GM21381 (cell line): ENCODE results near the gene DNAJC13.
A peak's percentile ranks its signal among the peaks of the same experiment; 100 is the strongest.

Source experiments
- ATAC-seq: cut with Tn5 transposase; IDR thresholded peaks from one replicate; pipeline ENCODE4 v1.9.1; 2021; ENCODE audit warnings: mild to moderate bottlenecking, moderate library complexity; ENCODE audit not compliant: unreplicated experiment

The DNAJC13 gene

GRCh38 chr3:132405609-132406299 is 11.5 kb upstream of the DNAJC13 start:
- ATAC-seq = no peak

- ATAC-seq = no peak
Measured at GRCh38 chr3:132406587-132406986, 10.7 kb upstream of the DNAJC13 start.

- ATAC-seq = no peak
Measured at GRCh38 chr3:132407025-132407424, 10.3 kb upstream of the DNAJC13 start.

GRCh38 chr3:132414841-132415240 is 2.5 kb upstream of the DNAJC13 start:
- ATAC-seq = no peak

- no peak for ATAC-seq
Measured at GRCh38 chr3:132416161-132416560, 1.1 kb upstream of the DNAJC13 start.

GRCh38 chr3:132417695-132418411 is 551 bp downstream of the DNAJC13 start:
- peak; percentile 40 for ATAC-seq

GRCh38 chr3:132418916-132419315 is 1.6 kb downstream of the DNAJC13 start:
- no peak for ATAC-seq

- no peak for ATAC-seq
Measured at GRCh38 chr3:132421832-132422231, 4.5 kb downstream of the DNAJC13 start.

GRCh38 chr3:132422531-132422930 is 5.2 kb downstream of the DNAJC13 start:
- ATAC-seq = no peak

- ATAC-seq = no peak
Measured at GRCh38 chr3:132432639-132433038, 15.3 kb downstream of the DNAJC13 start.

GRCh38 chr3:132433121-132433520 is 15.8 kb downstream of the DNAJC13 start:
- no peak for ATAC-seq

- ATAC-seq = no peak
Measured at GRCh38 chr3:132435224-132435910, 18.1 kb downstream of the DNAJC13 start.

GRCh38 chr3:132435911-132436425 is 18.7 kb downstream of the DNAJC13 start:
- no peak for ATAC-seq

- ATAC-seq = no peak
Measured at GRCh38 chr3:132443421-132443820, 26.1 kb downstream of the DNAJC13 start.

- no peak for ATAC-seq
Measured at GRCh38 chr3:132444383-132444782, 27.1 kb downstream of the DNAJC13 start.

GRCh38 chr3:132445817-132446216 is 28.5 kb downstream of the DNAJC13 start:
- no peak for ATAC-seq

GRCh38 chr3:132448216-132448961 is 31.1 kb downstream of the DNAJC13 start:
- ATAC-seq = no peak

GRCh38 chr3:132456136-132456535 is 38.8 kb downstream of the DNAJC13 start:
- ATAC-seq = no peak

- no peak for ATAC-seq
Measured at GRCh38 chr3:132456571-132456970, 39.3 kb downstream of the DNAJC13 start.

- ATAC-seq = no peak
Measured at GRCh38 chr3:132457286-132457685, 40.0 kb downstream of the DNAJC13 start.

GRCh38 chr3:132459551-132459950 is 42.2 kb downstream of the DNAJC13 start:
- ATAC-seq = no peak
